ENCODE measurements around the gene FTH1. TPM values are rescaled to one million over a fixed set of nuclear protein-coding genes. Genes with fewer than 3 reads are reported as not detected.

The FTH1 gene
- total RNA-seq, 1 experiment from 2014 or later: 3,345 TPM

DNA sequence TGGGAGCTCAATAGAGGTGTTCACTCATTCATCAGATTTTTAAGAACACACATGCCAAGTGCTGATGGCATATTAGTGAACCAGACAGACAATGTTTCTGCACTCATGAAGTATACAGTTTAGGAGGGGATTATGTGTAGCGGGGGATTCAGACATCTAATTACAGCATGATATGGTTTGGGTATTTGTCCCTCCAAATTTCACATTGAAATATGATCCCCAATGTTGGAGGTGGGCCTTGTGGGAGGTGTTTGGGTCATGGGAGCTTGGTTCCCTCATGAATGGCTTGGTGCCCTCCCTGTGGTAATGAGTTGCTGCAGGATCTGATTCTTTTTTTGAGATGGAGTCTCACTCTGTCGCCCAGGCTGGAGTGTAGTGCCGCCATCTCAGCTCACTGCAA is 41.2 kb downstream of the FTH1 start (continued):
- TF ChIP-seq, protein P1, sequence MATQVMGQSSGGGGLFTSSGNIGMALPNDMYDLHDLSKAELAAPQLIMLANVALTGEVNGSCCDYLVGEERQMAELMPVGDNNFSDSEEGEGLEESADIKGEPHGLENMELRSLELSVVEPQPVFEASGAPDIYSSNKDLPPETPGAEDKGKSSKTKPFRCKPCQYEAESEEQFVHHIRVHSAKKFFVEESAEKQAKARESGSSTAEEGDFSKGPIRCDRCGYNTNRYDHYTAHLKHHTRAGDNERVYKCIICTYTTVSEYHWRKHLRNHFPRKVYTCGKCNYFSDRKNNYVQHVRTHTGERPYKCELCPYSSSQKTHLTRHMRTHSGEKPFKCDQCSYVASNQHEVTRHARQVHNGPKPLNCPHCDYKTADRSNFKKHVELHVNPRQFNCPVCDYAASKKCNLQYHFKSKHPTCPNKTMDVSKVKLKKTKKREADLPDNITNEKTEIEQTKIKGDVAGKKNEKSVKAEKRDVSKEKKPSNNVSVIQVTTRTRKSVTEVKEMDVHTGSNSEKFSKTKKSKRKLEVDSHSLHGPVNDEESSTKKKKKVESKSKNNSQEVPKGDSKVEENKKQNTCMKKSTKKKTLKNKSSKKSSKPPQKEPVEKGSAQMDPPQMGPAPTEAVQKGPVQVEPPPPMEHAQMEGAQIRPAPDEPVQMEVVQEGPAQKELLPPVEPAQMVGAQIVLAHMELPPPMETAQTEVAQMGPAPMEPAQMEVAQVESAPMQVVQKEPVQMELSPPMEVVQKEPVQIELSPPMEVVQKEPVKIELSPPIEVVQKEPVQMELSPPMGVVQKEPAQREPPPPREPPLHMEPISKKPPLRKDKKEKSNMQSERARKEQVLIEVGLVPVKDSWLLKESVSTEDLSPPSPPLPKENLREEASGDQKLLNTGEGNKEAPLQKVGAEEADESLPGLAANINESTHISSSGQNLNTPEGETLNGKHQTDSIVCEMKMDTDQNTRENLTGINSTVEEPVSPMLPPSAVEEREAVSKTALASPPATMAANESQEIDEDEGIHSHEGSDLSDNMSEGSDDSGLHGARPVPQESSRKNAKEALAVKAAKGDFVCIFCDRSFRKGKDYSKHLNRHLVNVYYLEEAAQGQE (IDR thresholded peaks at IDR 0.05; ENCODE audit: low read depth): no peak
- no peak for TF ChIP-seq FOSL1 (IDR thresholded peaks at IDR 0.05; ENCODE audit: low read depth)
- no peak for TF ChIP-seq JUND (IDR thresholded peaks at IDR 0.05)
- TF ChIP-seq, protein P2, sequence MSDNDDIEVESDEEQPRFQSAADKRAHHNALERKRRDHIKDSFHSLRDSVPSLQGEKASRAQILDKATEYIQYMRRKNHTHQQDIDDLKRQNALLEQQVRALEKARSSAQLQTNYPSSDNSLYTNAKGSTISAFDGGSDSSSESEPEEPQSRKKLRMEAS (IDR thresholded peaks at IDR 0.05): no peak

DNA sequence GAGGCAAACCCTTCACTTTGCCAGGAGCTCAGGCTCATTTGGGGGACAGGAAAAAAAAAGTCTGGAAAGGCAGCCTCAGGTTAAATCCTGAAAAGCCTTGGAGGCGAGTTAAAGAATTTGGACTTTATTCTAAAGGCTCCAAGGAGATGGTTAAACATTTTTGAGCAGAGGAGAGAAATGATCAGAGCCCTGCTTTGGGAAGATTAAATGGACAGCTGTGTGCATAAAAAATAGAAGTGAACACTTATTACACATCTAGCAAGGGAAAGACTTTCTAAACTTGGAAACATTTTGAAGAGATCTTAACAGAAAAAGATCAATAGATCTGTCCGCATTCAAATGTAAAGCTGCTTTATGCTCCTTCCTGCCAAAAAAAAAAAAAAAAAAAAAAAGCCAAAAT is 41.7 kb downstream of the FTH1 start:
- no peak for DNase-seq (ENCODE audit: low read depth, low spot score)

More for the DNA sequence above, 41.7 kb downstream of the FTH1 start:
- ChIA-PET CTCF (interaction anchor here (0.7 kb wide), 1 partner anchor 128 kb away, joined by 3 read pairs; no protein-coding TSS in a partner anchor), RAD21 (ENCODE audit: low non-redundant PET in 1 of 2, low total read pairs in 2 of 2, uncharacterized antibody in 2 of 2, unreplicated experiment in 2 of 2) (no interaction called here), POLR2A (no interaction called here)
- Histone ChIP-seq H3K9me3 (ENCODE audit: control insufficient read depth in 1 of 2, insufficient read depth in 1 of 2, low read depth in 1 of 2, low read length in 2 of 2) (no peaks in the 10 kb centered on the region), H3K9ac (ENCODE audit: low read length) (no peak overlapping the region), H3K4me1 (ENCODE audit: control insufficient read depth in 1 of 2, insufficient read depth in 2 of 2, low read length in 2 of 2) (no peaks in the 10 kb centered on the region), H2AFZ (ENCODE audit: low read depth, low read length, poor library complexity, severe bottlenecking) (no peak overlapping the region), H3K36me3 (ENCODE audit: control insufficient read depth in 1 of 2, insufficient read depth in 2 of 2, low read length in 2 of 2) (no peaks in the 10 kb centered on the region), H3K27ac (ENCODE audit: low read depth, low read length) (no peak overlapping the region), H3K79me2 (ENCODE audit: insufficient read depth, low read length) (no peaks in the 10 kb centered on the region), H3K4me2 (ENCODE audit: low read length) (no peak overlapping the region), H4K20me1 (ENCODE audit: insufficient read depth) (no peaks in the 10 kb centered on the region), H3K27me3 (ENCODE audit: insufficient read depth, low read length) (no peaks in the 10 kb centered on the region), H3K4me3 (replicated peaks in 1 of 2; ENCODE audit: low read depth in 1 of 2, low read length in 2 of 2) (no peak overlapping the region), H3K9me2 (ENCODE audit: insufficient read depth) (no peaks in the 10 kb centered on the region)
- BruUV-seq (replicated peaks): no TSS peak
- TF ChIP-seq, protein P1 (IDR thresholded peaks at IDR 0.05; ENCODE audit: low read depth): no peak
- TF ChIP-seq TCF7L2 (IDR thresholded peaks at IDR 0.05; ENCODE audit: borderline replicate concordance, extremely low read depth, insufficient read depth, insufficient read length) (no peak), EZH2phosphoT487 (IDR thresholded peaks at IDR 0.05; ENCODE audit: borderline replicate concordance) (no peak), SP1 (IDR thresholded peaks at IDR 0.05; ENCODE audit: low read depth) (no peak), POLR2A (IDR thresholded peaks at IDR 0.05; ENCODE audit: borderline replicate concordance, extremely low read depth, insufficient read depth, insufficient read length) (no peak)
- no peak for ATAC-seq
- intact Hi-C loops (cut with micrococcal nuclease): no loop called here
